Measurements from ENCODE around the gene NAV2.

- TF ChIP-seq CTCF (optimal IDR thresholded peaks at IDR 0.05 in 1 of 3, IDR thresholded peaks at IDR 0.05 in 1 of 3, conservative IDR thresholded peaks at IDR 0.05 in 1 of 3; ENCODE audit: extremely low read depth in 1 of 3, insufficient read depth in 2 of 3, low read length in 3 of 3) (no peak), EZH2 (IDR thresholded peaks at IDR 0.05; ENCODE audit: low read length) (no peak)
Measured at GRCh38 chr11:19982774-19983495, 270.3 kb downstream of the NAV2 start.
